Ecto neural progenitor cell (in vitro differentiated cells): ENCODE measurements around the gene SIN3B.

Experiments
- DNase-seq: peaks from one replicate; pipeline ENCODE4 v3.0.0-alpha.2; 2018; ENCODE audit warnings: low spot score

Gene SIN3B

DNA sequence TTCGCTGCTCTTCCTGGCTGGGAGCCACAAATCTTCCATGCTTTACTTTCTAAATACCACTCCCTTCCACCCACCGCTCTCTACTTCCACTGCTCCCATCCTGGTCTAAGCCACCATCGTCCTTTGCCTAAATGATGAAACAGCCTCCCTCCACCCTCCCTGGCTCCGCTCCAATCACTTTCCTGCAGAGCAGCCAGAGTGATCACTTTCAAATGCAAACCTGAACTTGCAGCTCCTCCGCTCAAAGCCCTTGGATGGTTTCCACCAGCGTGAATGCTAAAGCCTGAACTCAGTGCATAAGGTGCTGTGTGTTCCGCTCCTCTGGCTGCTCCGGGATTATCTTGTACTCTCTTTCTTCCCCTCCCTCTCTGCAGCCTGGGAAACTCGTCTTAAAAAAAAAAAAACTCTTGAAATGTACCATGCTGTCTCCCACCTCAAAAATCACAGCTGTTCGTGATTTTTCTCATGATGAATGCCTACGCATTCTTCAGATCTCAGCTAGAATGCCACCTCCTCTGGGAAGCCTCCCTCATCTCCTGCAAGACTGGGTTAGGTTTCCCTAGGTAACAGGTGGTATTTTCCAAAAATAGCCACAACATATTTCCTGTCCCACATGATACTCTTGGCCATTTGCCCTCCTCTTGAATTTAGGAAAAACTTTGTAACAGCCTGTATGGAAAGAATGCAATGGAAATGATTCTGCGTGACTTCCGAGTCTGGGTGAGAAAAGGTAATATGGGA lies 3.7 kb upstream of the SIN3B start:
- no peak for DNase-seq

DNA sequence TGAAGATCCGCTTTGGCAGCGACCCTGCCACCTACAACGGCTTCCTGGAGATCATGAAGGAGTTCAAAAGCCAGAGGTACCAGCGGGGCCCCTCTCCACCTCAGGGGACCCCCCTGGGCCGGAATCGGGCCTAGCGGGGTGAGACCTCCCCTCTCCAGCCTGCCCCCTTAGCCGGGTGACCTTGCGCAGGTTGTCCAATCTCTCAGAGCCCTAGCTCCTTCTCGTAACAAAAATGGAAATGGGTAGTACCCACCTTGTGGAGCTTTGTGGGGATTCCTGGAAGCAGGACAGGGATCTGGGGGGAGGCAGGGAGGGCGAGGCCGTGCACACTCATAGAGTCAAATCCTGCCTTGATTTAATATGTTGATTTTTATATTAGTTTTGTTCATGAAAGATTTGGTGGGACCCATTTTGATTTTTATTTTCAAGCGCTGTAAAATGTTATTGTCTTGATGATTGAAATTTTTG lies 658 bp downstream of the SIN3B start:
- no peak for DNase-seq

DNA sequence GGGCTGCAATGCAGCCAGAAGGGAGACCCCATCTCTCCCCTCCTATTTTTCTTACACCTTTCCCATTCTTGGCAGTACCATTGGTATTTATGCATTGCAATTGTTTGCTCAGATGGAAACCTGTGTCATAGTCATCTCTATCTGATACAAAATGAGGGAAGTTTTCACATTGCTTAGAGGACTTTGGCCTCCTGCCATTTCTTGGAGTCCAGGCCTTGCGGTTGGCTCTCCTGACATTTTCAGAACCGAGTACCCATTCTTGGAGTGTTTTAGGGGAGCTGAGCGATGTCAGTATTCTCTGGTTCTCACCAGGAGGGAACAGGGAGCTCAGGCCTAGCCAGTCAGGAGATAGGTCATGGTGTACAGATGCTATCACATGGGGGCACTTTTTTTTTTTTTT lies 1.5 kb downstream of the SIN3B start:
- no peak for DNase-seq

- DNase-seq: no peak
These were observed 2.3 kb downstream of the SIN3B start for GRCh38 chr19:16831531-16831930.

DNA sequence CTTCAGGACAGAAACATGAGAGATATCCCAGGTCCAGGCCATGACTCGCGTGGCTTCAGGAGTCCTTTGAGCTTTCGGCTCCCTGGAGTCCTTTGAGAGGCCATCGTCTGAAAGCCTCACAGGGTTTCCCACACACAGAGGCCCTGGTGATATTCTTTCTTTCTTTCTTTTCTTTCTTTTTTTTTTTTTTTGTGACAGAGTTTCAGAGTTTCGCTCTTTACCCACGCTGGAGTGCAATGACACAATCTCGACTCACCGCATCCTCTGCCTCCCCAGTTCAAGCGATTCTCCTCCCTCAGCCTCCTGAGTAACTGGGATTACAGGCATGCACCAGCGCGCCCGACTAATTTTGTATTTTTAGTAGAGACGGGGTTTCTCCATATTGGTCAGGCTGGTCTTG lies 5.5 kb downstream of the SIN3B start:
- no peak for DNase-seq

GRCh38 chr19:16836115-16837034 lies 7.2 kb downstream of the SIN3B start:
- no peak for DNase-seq

- no peak for DNase-seq
These were observed 7.8 kb downstream of the SIN3B start for GRCh38 chr19:16837035-16837362.

GRCh38 chr19:16841391-16841926 lies 12.3 kb downstream of the SIN3B start:
- no peak for DNase-seq

DNA sequence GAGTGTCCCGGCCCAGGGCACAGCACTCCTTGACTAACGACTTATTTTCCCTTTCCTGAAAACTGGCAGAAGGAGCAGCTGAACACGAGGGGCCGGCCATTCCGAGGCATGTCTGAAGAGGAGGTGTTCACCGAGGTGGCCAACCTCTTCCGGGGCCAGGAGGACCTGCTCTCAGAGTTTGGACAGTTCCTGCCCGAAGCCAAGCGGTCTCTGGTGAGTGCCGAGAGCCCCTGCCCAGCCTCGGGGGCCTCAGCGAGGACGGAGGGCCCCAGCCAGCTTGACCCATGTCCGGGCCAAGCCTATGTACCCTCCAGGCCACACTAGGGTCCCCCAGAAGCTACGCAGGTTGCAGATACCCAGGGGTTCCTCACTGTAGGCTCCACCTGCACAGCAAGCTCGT lies 17.7 kb downstream of the SIN3B start:
- no peak for DNase-seq

- no peak for DNase-seq
These were observed 18.2 kb downstream of the SIN3B start for GRCh38 chr19:16847430-16847829.

DNA sequence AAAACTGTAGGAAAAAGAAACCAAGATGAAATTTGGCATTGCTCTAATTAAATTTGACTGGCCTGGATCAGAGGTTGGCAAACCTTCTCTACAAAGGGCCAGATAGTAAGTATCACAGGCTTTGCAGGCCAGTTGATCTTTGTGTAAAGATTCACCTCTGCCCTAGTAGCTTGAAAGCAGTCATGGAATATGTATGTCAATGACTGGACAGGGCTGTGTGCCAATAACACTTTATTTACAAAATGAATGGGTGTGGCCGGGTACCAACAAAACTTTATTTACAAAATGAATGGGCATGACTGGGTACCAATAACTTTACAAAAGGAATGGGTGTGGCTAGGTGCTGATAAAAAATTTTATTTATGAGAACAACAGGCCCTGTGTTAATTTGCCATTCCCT lies 20.0 kb downstream of the SIN3B start:
- DNase-seq: no peak

DNA sequence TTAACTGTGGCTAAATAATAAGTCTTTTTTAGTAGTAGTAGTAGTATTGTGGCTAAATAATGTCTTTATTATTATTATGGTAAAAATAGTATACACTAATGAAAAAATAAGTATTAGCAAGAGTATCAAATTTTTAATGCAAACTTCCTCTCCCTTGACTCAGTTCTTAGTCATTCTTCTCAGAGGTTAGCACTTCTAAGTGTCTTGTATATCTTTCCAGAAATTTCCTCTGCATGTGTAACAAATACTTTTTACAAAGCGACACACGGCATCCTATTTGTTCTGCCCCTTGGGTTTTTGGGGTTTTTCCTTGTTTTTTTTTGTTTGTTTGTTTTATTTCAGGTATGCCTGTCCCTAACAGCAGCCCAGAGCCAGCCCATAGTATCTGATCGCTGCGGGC lies 20.9 kb downstream of the SIN3B start:
- DNase-seq: no peak

- DNase-seq: no peak
These were observed 22.0 kb downstream of the SIN3B start for GRCh38 chr19:16851031-16851712.

DNA sequence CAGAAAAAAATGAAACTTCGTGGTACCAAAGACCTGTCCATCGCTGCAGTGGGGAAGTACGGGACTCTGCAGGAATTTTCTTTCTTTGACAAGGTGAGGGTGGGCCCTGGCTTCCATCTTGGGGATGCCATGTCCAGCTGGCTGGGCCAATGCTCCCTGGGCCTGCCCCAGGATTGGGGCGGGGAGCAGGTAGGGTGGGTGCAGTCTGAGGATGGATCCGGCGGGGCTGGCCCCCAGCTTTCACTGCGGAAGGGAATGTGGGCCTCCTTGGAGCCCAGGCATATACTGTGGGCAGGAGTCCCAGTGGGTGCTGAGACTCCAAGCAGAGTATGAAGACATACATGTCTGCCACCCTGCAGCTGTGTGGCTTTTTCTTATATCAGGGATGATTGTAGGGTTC lies 23.9 kb downstream of the SIN3B start:
- DNase-seq: no peak

- DNase-seq: no peak
These were observed 26.9 kb downstream of the SIN3B start for GRCh38 chr19:16856091-16856490.

DNA sequence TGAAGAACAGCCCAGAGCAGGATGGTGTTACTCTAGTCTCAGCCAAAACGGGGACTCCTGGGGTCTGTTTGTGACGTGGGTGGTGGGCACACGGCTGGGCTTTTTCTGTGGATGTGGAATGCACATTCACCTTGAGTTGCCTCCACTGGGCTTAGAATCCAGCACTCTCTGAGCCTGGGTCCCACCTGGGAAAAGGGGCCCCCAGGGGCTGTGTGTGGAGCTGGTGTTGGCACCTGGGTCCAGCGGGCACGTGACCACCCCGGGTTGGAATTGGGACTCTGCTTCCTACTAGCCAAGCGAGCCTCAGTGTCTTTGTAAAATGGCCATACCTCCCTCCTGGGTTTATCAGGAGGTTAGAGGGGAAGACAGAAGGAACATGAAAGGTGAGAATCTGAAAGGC lies 30.4 kb downstream of the SIN3B start:
- DNase-seq: no peak

GRCh38 chr19:16860118-16860517 lies 30.9 kb downstream of the SIN3B start:
- no peak for DNase-seq

- no peak for DNase-seq
These were observed 31.8 kb downstream of the SIN3B start for GRCh38 chr19:16861011-16861410.

GRCh38 chr19:16861834-16862233 lies 32.6 kb downstream of the SIN3B start:
- no peak for DNase-seq

GRCh38 chr19:16862826-16863415 lies 33.7 kb downstream of the SIN3B start:
- DNase-seq: no peak

- no peak for DNase-seq
These were observed 38.0 kb downstream of the SIN3B start for GRCh38 chr19:16867211-16867610.
